Measurements from ENCODE around the gene KCNJ15. TPM values are rescaled to one million over a fixed set of nuclear protein-coding genes. Genes with fewer than 3 reads are reported as not detected.

The KCNJ15 gene
- total RNA-seq, 1 donor from 2014 or later, result 2.1 TPM

- no peaks in the 10 kb centered on the region for H3K27me3 ChIP-seq (ENCODE audit: control insufficient read depth, insufficient read depth, low read length)
- no peak for TF ChIP-seq CTCF (IDR thresholded peaks at IDR 0.05; ENCODE audit: insufficient read depth, low read length, severe bottlenecking)
- no peak overlapping the region for H3K4me3 ChIP-seq (ENCODE audit: low read depth, low read length)
- no peaks in the 10 kb centered on the region for H3K36me3 ChIP-seq (ENCODE audit: control insufficient read depth, insufficient read depth, low read length)
- FAIRE-seq (no peak), DNase-seq (ENCODE audit: low read depth) (no peak)
These were observed 70.1 kb downstream of the KCNJ15 start for GRCh38 chr21:38326899-38327298.

GRCh38 chr21:38327984-38328383, 71.2 kb downstream of the KCNJ15 start:
- H3K4me3 ChIP-seq (ENCODE audit: low read depth, low read length), result no peak overlapping the region
- DNase-seq (ENCODE audit: low read depth) (no peak), FAIRE-seq (no peak)
- no peak for TF ChIP-seq CTCF (IDR thresholded peaks at IDR 0.05; ENCODE audit: insufficient read depth, low read length, severe bottlenecking)
- H3K36me3 ChIP-seq (ENCODE audit: control insufficient read depth, insufficient read depth, low read length), result no peaks in the 10 kb centered on the region
- H3K27me3 ChIP-seq (ENCODE audit: control insufficient read depth, insufficient read depth, low read length), result no peaks in the 10 kb centered on the region

DNA sequence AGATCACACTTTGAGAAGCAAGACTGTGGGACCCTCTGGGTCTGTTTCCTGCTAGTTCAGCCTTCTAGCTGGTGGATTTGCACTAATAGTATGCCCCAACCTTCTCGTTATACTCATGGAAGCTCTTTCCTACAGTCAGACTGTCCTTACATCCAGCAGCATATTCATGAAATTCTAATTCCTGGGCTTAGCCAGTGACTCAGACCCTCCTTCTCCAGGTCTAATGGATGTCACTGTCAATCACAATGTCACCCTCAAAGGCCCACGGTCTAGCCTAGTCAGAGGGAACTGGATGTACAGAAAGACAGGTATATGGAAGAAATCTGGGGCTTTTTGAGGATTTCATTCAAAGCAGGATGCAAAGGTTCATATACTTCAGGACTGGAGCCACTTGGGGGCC, 72.4 kb downstream of the KCNJ15 start:
- DNase-seq (ENCODE audit: low read depth) (no peak), FAIRE-seq (no peak)
- Histone ChIP-seq H3K36me3 (ENCODE audit: control insufficient read depth, insufficient read depth, low read length) (no peaks in the 10 kb centered on the region), H3K27me3 (ENCODE audit: control insufficient read depth, insufficient read depth, low read length) (no peaks in the 10 kb centered on the region), H3K4me3 (ENCODE audit: low read depth, low read length) (no peak overlapping the region)
- no peak for TF ChIP-seq CTCF (IDR thresholded peaks at IDR 0.05; ENCODE audit: insufficient read depth, low read length, severe bottlenecking)

- DNase-seq (ENCODE audit: low read depth) (no peak), FAIRE-seq (no peak)
- no peak overlapping the region for H3K4me3 ChIP-seq (ENCODE audit: low read depth, low read length)
- H3K27me3 ChIP-seq (ENCODE audit: control insufficient read depth, insufficient read depth, low read length), result no peaks in the 10 kb centered on the region
- H3K36me3 ChIP-seq (ENCODE audit: control insufficient read depth, insufficient read depth, low read length), result no peaks in the 10 kb centered on the region
- TF ChIP-seq CTCF (IDR thresholded peaks at IDR 0.05; ENCODE audit: insufficient read depth, low read length, severe bottlenecking), result no peak
These were observed 73.9 kb downstream of the KCNJ15 start for GRCh38 chr21:38330666-38331065.

GRCh38 chr21:38333301-38334272, 76.8 kb downstream of the KCNJ15 start:
- DNase-seq (ENCODE audit: low read depth), result no peak

More at GRCh38 chr21:38333301-38334272, 76.8 kb downstream of the KCNJ15 start:
- TF ChIP-seq CTCF (IDR thresholded peaks at IDR 0.05; ENCODE audit: insufficient read depth, low read length, severe bottlenecking), result peak; percentile 3
- Histone ChIP-seq H3K27me3 (ENCODE audit: control insufficient read depth, insufficient read depth, low read length) (no peaks in the 10 kb centered on the region), H3K36me3 (ENCODE audit: control insufficient read depth, insufficient read depth, low read length) (no peaks in the 10 kb centered on the region), H3K4me3 (ENCODE audit: low read depth, low read length) (no peak overlapping the region)
- FAIRE-seq, result peak; percentile 75

Data from bronchial epithelial cell (primary cell).